Measurements from ENCODE around the gene NUDCD2. TPM values are rescaled to one million over a fixed set of nuclear protein-coding genes. Genes with fewer than 3 reads are reported as not detected.
"Not testable (repeated sequence)": the region's sequence is repeated elsewhere in the genome, so short reads cannot be mapped to it uniquely, and the experiment has no call there.

NUDCD2 gene
- polyA plus RNA-seq, 4 donors, result 4.1 to 22.2 (median 7.6) TPM

- Histone ChIP-seq H3K4me1 (ENCODE audit: control insufficient read depth in 3 of 3, insufficient read depth in 2 of 3, low read depth in 1 of 3, low read length in 2 of 3) (peaks cover 0 to 13% (median 0%) of the 10 kb centered on the region in 3 donors), H3K4me3 (ENCODE audit: low read depth in 1 of 3, low read length in 3 of 3) (peak overlapping the region in 1 of 3 donors; percentile 59), H3K36me3 (ENCODE audit: control insufficient read depth in 3 of 3, insufficient read depth in 2 of 3, low read depth in 1 of 3, low read length in 3 of 3) (peaks cover 0 to 4% (median 0%) of the 10 kb centered on the region in 3 donors), H3K9me3 (ENCODE audit: control insufficient read depth in 2 of 2, insufficient read depth in 1 of 2, low read depth in 1 of 2, low read length in 1 of 2) (no peaks in the 10 kb centered on the region), H3K27me3 (ENCODE audit: control insufficient read depth in 3 of 3, insufficient read depth in 3 of 3, low read length in 3 of 3) (no peaks in the 10 kb centered on the region), H3K27ac (ENCODE audit: low read depth in 1 of 3, low read length in 2 of 3) (peak overlapping the region in 2 of 3 donors; percentile 41 to 94)
- DNase-seq, result no peak
- WGBS, 3 donors, result 67 to 77% (median 72%) methylated on average over 4 of the region's 4 CpGs
- FAIRE-seq, result no peak
Measured at GRCh38 chr5:163436515-163436914, 23.4 kb downstream of the NUDCD2 start.

GRCh38 chr5:163434401-163434866, 25.5 kb downstream of the NUDCD2 start:
- H3K27me3 ChIP-seq (ENCODE audit: control insufficient read depth in 3 of 3, insufficient read depth in 3 of 3, low read length in 3 of 3), result no peaks in the 10 kb centered on the region
- H3K9me3 ChIP-seq (ENCODE audit: control insufficient read depth in 2 of 2, insufficient read depth in 1 of 2, low read depth in 1 of 2, low read length in 1 of 2), result no peaks in the 10 kb centered on the region
- 8 to 34% (median 23%) methylated on average over 3 of the region's 3 CpGs for WGBS, 3 donors
- H3K4me1 ChIP-seq (ENCODE audit: control insufficient read depth in 3 of 3, insufficient read depth in 2 of 3, low read depth in 1 of 3, low read length in 2 of 3), result peaks cover 0 to 13% (median 0%) of the 10 kb centered on the region in 3 donors
- DNase-seq (peak; percentile 58 to 62), FAIRE-seq (no peak)
- no peak overlapping the region for H3K4me3 ChIP-seq (ENCODE audit: low read depth in 1 of 3, low read length in 3 of 3)
- no peaks in the 10 kb centered on the region for H3K36me3 ChIP-seq (ENCODE audit: control insufficient read depth in 3 of 3, insufficient read depth in 2 of 3, low read depth in 1 of 3, low read length in 3 of 3)
- peak overlapping the region in 2 of 3 donors; percentile 26 to 45 for H3K27ac ChIP-seq (ENCODE audit: low read depth in 1 of 3, low read length in 2 of 3)

GRCh38 chr5:163433271-163433670, 26.6 kb downstream of the NUDCD2 start:
- 16 to 37% (median 20%) methylated on average over 5 of the region's 5 CpGs for WGBS, 3 donors
- Histone ChIP-seq H3K4me3 (ENCODE audit: low read depth in 1 of 3, low read length in 3 of 3) (no peak overlapping the region), H3K27ac (ENCODE audit: low read depth in 1 of 3, low read length in 2 of 3) (peak overlapping the region in 1 of 3 donors; percentile 46), H3K36me3 (ENCODE audit: control insufficient read depth in 3 of 3, insufficient read depth in 2 of 3, low read depth in 1 of 3, low read length in 3 of 3) (no peaks in the 10 kb centered on the region), H3K4me1 (ENCODE audit: control insufficient read depth in 3 of 3, insufficient read depth in 2 of 3, low read depth in 1 of 3, low read length in 2 of 3) (peaks cover 0 to 13% (median 0%) of the 10 kb centered on the region in 3 donors), H3K9me3 (ENCODE audit: control insufficient read depth in 2 of 2, insufficient read depth in 1 of 2, low read depth in 1 of 2, low read length in 1 of 2) (no peaks in the 10 kb centered on the region), H3K27me3 (ENCODE audit: control insufficient read depth in 3 of 3, insufficient read depth in 3 of 3, low read length in 3 of 3) (no peaks in the 10 kb centered on the region)
- DNase-seq (peak; percentile 36 to 48), FAIRE-seq (no peak)

- H3K27me3 ChIP-seq (ENCODE audit: control insufficient read depth in 3 of 3, insufficient read depth in 3 of 3, low read length in 3 of 3), result no peaks in the 10 kb centered on the region
- peaks cover 0 to 13% (median 0%) of the 10 kb centered on the region in 3 donors for H3K4me1 ChIP-seq (ENCODE audit: control insufficient read depth in 3 of 3, insufficient read depth in 2 of 3, low read depth in 1 of 3, low read length in 2 of 3)
- H3K36me3 ChIP-seq (ENCODE audit: control insufficient read depth in 3 of 3, insufficient read depth in 2 of 3, low read depth in 1 of 3, low read length in 3 of 3), result no peaks in the 10 kb centered on the region
- H3K27ac ChIP-seq (ENCODE audit: low read depth in 1 of 3, low read length in 2 of 3), result no peak overlapping the region
- WGBS, 3 donors, result 24 to 62% (median 50%) methylated on average over 1 of the region's 1 CpG
- H3K9me3 ChIP-seq (ENCODE audit: control insufficient read depth in 2 of 2, insufficient read depth in 1 of 2, low read depth in 1 of 2, low read length in 1 of 2), result no peaks in the 10 kb centered on the region
- FAIRE-seq (no peak), DNase-seq (peak in 1 of 2 donors; percentile 21)
- no peak overlapping the region for H3K4me3 ChIP-seq (ENCODE audit: low read depth in 1 of 3, low read length in 3 of 3)
Measured at GRCh38 chr5:163432544-163432943, 27.4 kb downstream of the NUDCD2 start.

- FAIRE-seq, result not testable (repeated sequence)
- WGBS, 3 donors, result 41 to 82% (median 72%) methylated on average over 4 of the region's 4 CpGs
Measured at GRCh38 chr5:163426128-163426527, 33.8 kb downstream of the NUDCD2 start.

GRCh38 chr5:163424836-163425235, 35.1 kb downstream of the NUDCD2 start:
- WGBS, 3 donors, result 95 to 100% (median 100%) methylated on average over 1 of the region's 1 CpG
- no peak for FAIRE-seq

More at GRCh38 chr5:163426128-163426527, 33.8 kb downstream of the NUDCD2 start:
- H3K36me3 ChIP-seq (ENCODE audit: control insufficient read depth in 3 of 3, insufficient read depth in 2 of 3, low read depth in 1 of 3, low read length in 3 of 3); DNase-seq; H3K4me3 ChIP-seq (ENCODE audit: low read depth in 1 of 3, low read length in 3 of 3); H3K4me1 ChIP-seq (ENCODE audit: control insufficient read depth in 3 of 3, insufficient read depth in 2 of 3, low read depth in 1 of 3, low read length in 2 of 3); H3K27ac ChIP-seq (ENCODE audit: low read depth in 1 of 3, low read length in 2 of 3); H3K9me3 ChIP-seq (ENCODE audit: control insufficient read depth in 2 of 2, insufficient read depth in 1 of 2, low read depth in 1 of 2, low read length in 1 of 2); H3K27me3 ChIP-seq (ENCODE audit: control insufficient read depth in 3 of 3, insufficient read depth in 3 of 3, low read length in 3 of 3): not testable (repeated sequence)

GRCh38 chr5:163415673-163416072, 44.2 kb downstream of the NUDCD2 start:
- DNase-seq; H3K36me3 ChIP-seq (ENCODE audit: control insufficient read depth in 3 of 3, insufficient read depth in 2 of 3, low read depth in 1 of 3, low read length in 3 of 3); H3K27ac ChIP-seq (ENCODE audit: low read depth in 1 of 3, low read length in 2 of 3); H3K4me1 ChIP-seq (ENCODE audit: control insufficient read depth in 3 of 3, insufficient read depth in 2 of 3, low read depth in 1 of 3, low read length in 2 of 3); H3K4me3 ChIP-seq (ENCODE audit: low read depth in 1 of 3, low read length in 3 of 3); H3K9me3 ChIP-seq (ENCODE audit: control insufficient read depth in 2 of 2, insufficient read depth in 1 of 2, low read depth in 1 of 2, low read length in 1 of 2); H3K27me3 ChIP-seq (ENCODE audit: control insufficient read depth in 3 of 3, insufficient read depth in 3 of 3, low read length in 3 of 3); FAIRE-seq: not testable (repeated sequence)
- WGBS, 3 donors, result 37 to 60% (median 47%) methylated on average over 15 of the region's 15 CpGs

More at GRCh38 chr5:163424836-163425235, 35.1 kb downstream of the NUDCD2 start:
- Histone ChIP-seq H3K27ac (ENCODE audit: low read depth in 1 of 3, low read length in 2 of 3) (no peak overlapping the region), H3K4me3 (ENCODE audit: low read depth in 1 of 3, low read length in 3 of 3) (no peak overlapping the region), H3K36me3 (ENCODE audit: control insufficient read depth in 3 of 3, insufficient read depth in 2 of 3, low read depth in 1 of 3, low read length in 3 of 3) (no peaks in the 10 kb centered on the region), H3K9me3 (ENCODE audit: control insufficient read depth in 2 of 2, insufficient read depth in 1 of 2, low read depth in 1 of 2, low read length in 1 of 2) (no peaks in the 10 kb centered on the region), H3K4me1 (ENCODE audit: control insufficient read depth in 3 of 3, insufficient read depth in 2 of 3, low read depth in 1 of 3, low read length in 2 of 3) (no peaks in the 10 kb centered on the region), H3K27me3 (ENCODE audit: control insufficient read depth in 3 of 3, insufficient read depth in 3 of 3, low read length in 3 of 3) (peaks cover 0 to 2% (median 0%) of the 10 kb centered on the region in 3 donors)
- no peak for DNase-seq

- Histone ChIP-seq H3K4me3 (ENCODE audit: low read depth in 1 of 3, low read length in 3 of 3) (no peak overlapping the region), H3K27ac (ENCODE audit: low read depth in 1 of 3, low read length in 2 of 3) (no peak overlapping the region), H3K4me1 (ENCODE audit: control insufficient read depth in 3 of 3, insufficient read depth in 2 of 3, low read depth in 1 of 3, low read length in 2 of 3) (peaks cover 0 to 8% (median 0%) of the 10 kb centered on the region in 3 donors), H3K9me3 (ENCODE audit: control insufficient read depth in 2 of 2, insufficient read depth in 1 of 2, low read depth in 1 of 2, low read length in 1 of 2) (no peaks in the 10 kb centered on the region), H3K36me3 (ENCODE audit: control insufficient read depth in 3 of 3, insufficient read depth in 2 of 3, low read depth in 1 of 3, low read length in 3 of 3) (no peaks in the 10 kb centered on the region), H3K27me3 (ENCODE audit: control insufficient read depth in 3 of 3, insufficient read depth in 3 of 3, low read length in 3 of 3) (peaks cover 0 to 3% (median 2%) of the 10 kb centered on the region in 3 donors)
- WGBS, 3 donors, result 73 to 76% (median 75%) methylated on average over 2 of the region's 2 CpGs
- FAIRE-seq, result no peak
- DNase-seq, result no peak
Measured at GRCh38 chr5:163410505-163410904, 49.4 kb downstream of the NUDCD2 start.

- DNase-seq (peak in 1 of 2 donors; percentile 24), FAIRE-seq (no peak)
- Histone ChIP-seq H3K27me3 (ENCODE audit: control insufficient read depth in 3 of 3, insufficient read depth in 3 of 3, low read length in 3 of 3) (peaks cover 0 to 2% (median 0%) of the 10 kb centered on the region in 3 donors), H3K4me1 (ENCODE audit: control insufficient read depth in 3 of 3, insufficient read depth in 2 of 3, low read depth in 1 of 3, low read length in 2 of 3) (peaks cover 0 to 8% (median 0%) of the 10 kb centered on the region in 3 donors), H3K27ac (ENCODE audit: low read depth in 1 of 3, low read length in 2 of 3) (no peak overlapping the region), H3K36me3 (ENCODE audit: control insufficient read depth in 3 of 3, insufficient read depth in 2 of 3, low read depth in 1 of 3, low read length in 3 of 3) (no peaks in the 10 kb centered on the region), H3K4me3 (ENCODE audit: low read depth in 1 of 3, low read length in 3 of 3) (no peak overlapping the region), H3K9me3 (ENCODE audit: control insufficient read depth in 2 of 2, insufficient read depth in 1 of 2, low read depth in 1 of 2, low read length in 1 of 2) (no peaks in the 10 kb centered on the region)
- WGBS, 3 donors, result 67 to 73% (median 68%) methylated on average over 6 of the region's 6 CpGs
Measured at GRCh38 chr5:163409384-163409783, 50.5 kb downstream of the NUDCD2 start.

Data from small intestine (tissue), 7 donors.